ENCODE results near the gene ADAM33.

GRCh38 chr20:3627476-3627875 lies 54.3 kb downstream of the ADAM33 start:
- TF ChIP-seq, protein P1, sequence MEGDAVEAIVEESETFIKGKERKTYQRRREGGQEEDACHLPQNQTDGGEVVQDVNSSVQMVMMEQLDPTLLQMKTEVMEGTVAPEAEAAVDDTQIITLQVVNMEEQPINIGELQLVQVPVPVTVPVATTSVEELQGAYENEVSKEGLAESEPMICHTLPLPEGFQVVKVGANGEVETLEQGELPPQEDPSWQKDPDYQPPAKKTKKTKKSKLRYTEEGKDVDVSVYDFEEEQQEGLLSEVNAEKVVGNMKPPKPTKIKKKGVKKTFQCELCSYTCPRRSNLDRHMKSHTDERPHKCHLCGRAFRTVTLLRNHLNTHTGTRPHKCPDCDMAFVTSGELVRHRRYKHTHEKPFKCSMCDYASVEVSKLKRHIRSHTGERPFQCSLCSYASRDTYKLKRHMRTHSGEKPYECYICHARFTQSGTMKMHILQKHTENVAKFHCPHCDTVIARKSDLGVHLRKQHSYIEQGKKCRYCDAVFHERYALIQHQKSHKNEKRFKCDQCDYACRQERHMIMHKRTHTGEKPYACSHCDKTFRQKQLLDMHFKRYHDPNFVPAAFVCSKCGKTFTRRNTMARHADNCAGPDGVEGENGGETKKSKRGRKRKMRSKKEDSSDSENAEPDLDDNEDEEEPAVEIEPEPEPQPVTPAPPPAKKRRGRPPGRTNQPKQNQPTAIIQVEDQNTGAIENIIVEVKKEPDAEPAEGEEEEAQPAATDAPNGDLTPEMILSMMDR (IDR thresholded peaks at IDR 0.05): no peak
- no peak for TF ChIP-seq POLR2A (IDR thresholded peaks at IDR 0.05)
